Gastrocnemius medialis (tissue), 4 donors: ENCODE measurements around the gene XYLT1.

ENCODE experiments used
- CTCF ChIP-seq, 5 experiments: fragments of 450-650 bp in 3 of 5; fragments of 200-600 bp in 2 of 5; sonication (generic) in 2 of 5; IDR thresholded peaks in 4 of 5; conservative IDR thresholded peaks in 1 of 5; 1 replicate in 4 of 5; 2 replicates in 1 of 5; pipeline ENCODE4 v1.5.1; 2016 to 2019; ENCODE audit warnings: antibody characterized with exemption in 5 of 5, mild to moderate bottlenecking in 3 of 5, moderate library complexity in 3 of 5
- POLR2A ChIP-seq, 2 donors: fragments of 450-650 bp; IDR thresholded peaks; one replicate each; pipeline ENCODE4 v1.6.1; 2017; ENCODE audit warnings: antibody characterized with exemption in 2 of 2, mild to moderate bottlenecking in 2 of 2, moderate library complexity in 2 of 2

- TF ChIP-seq CTCF (IDR thresholded peaks at IDR 0.05 in 4 of 5, conservative IDR thresholded peaks at IDR 0.05 in 1 of 5) (no peak), POLR2A (IDR thresholded peaks at IDR 0.05) (no peak)
Measured at GRCh38 chr16:17412791-17413190, 58.0 kb downstream of the XYLT1 start.
